Fibroblast of lung (primary cell): ENCODE measurements around the gene SMG6. TPM values are rescaled to one million over a fixed set of nuclear protein-coding genes. Genes with fewer than 3 reads are reported as not detected.

ENCODE experiments used
- DNase-seq, 2 donors: peaks; one replicate each; pipeline versions ENCODE4 v3.0.0 to v3.0.0-alpha.2; 2010; ENCODE audit warnings: low read depth in 2 of 2
- H2AFZ ChIP-seq: 2 replicates; pipeline ENCODE4 v1.5.1; 2012; ENCODE audit warnings: low read length, control low read depth, inconsistent platforms
- H3K27ac ChIP-seq: 2 replicates; pipeline ENCODE4 v1.5.1; 2011; ENCODE audit warnings: low read length, control low read depth; ENCODE audit not compliant: insufficient read depth
- H3K27me3 ChIP-seq: 2 replicates; pipeline ENCODE4 v1.5.1; 2011; ENCODE audit warnings: mild to moderate bottlenecking, low read length; ENCODE audit not compliant: control insufficient read depth, insufficient read depth
- H3K36me3 ChIP-seq: 2 replicates; pipeline ENCODE4 v1.5.1; 2011; ENCODE audit warnings: low read length; ENCODE audit not compliant: control insufficient read depth, insufficient read depth
- H3K4me1 ChIP-seq: 2 replicates; pipeline ENCODE4 v1.5.1; 2011; ENCODE audit warnings: low read length; ENCODE audit not compliant: control insufficient read depth, insufficient read depth; ENCODE audit errors: extremely low read depth
- H3K4me2 ChIP-seq: 2 replicates; pipeline ENCODE4 v1.5.1; 2011; ENCODE audit warnings: low read length, control low read depth; ENCODE audit not compliant: insufficient read depth; ENCODE audit errors: extremely low read depth
- H3K4me3 ChIP-seq, 4 experiments: fragments of 200-600 bp in 1 of 4; sonication (generic) in 1 of 4; replicated peaks in 1 of 4; 2 replicates each; pipeline ENCODE4 v1.5.1; 2011 to 2016; ENCODE audit warnings: low read length in 4 of 4, low read depth in 3 of 4, mild to moderate bottlenecking in 3 of 4, control low read depth in 2 of 4, inconsistent platforms in 1 of 4, mixed read lengths in 1 of 4; ENCODE audit not compliant: insufficient read depth in 1 of 4; ENCODE audit errors: control extremely low read depth in 1 of 4
- H3K79me2 ChIP-seq: 2 replicates; pipeline ENCODE4 v1.5.1; 2012; ENCODE audit warnings: mild to moderate bottlenecking, low read length, inconsistent platforms; ENCODE audit not compliant: control insufficient read depth, insufficient read depth
- H3K9ac ChIP-seq: 2 replicates; pipeline ENCODE4 v1.5.1; 2011; ENCODE audit warnings: mild to moderate bottlenecking, low read length, control low read depth; ENCODE audit not compliant: insufficient read depth
- H3K9me3 ChIP-seq: 2 replicates; pipeline ENCODE4 v1.5.1; 2012; ENCODE audit warnings: low read depth, low read length; ENCODE audit not compliant: control insufficient read depth, insufficient read depth
- H4K20me1 ChIP-seq: 2 replicates; pipeline ENCODE4 v1.5.1; 2011; ENCODE audit warnings: low read length; ENCODE audit not compliant: control insufficient read depth, insufficient read depth; ENCODE audit errors: extremely low read depth
- CTCF ChIP-seq, 2 donors: IDR thresholded peaks in 1 of 2; conservative IDR thresholded peaks in 1 of 2; 1 replicate in 1 of 2; 2 replicates in 1 of 2; pipeline ENCODE4 v1.5.1; 2011 to 2012; ENCODE audit warnings: low read length in 2 of 2, control low read depth in 1 of 2, inconsistent platforms in 1 of 2, low read depth in 1 of 2, mild to moderate bottlenecking in 1 of 2
- EZH2 ChIP-seq: IDR thresholded peaks from 2 replicates; pipeline ENCODE4 v1.5.1; 2012; ENCODE audit warnings: low read length, control low read depth, mild to moderate bottlenecking; ENCODE audit errors: missing control alignments
- polyA plus RNA-seq, 2 donors: library from polyadenylated mRNA; depleted of rRNA in 1 of 2; stranded (reverse) in 1 of 2; unstranded in 1 of 2; fragments of >200 nt; gene quantifications; 2 replicates each; pipeline ENCODE4 v1.2.1, GENCODE V29; 2011 to 2012; ENCODE audit warnings: missing spikeins in 1 of 2
- total RNA-seq: library from RNA; depleted of rRNA; stranded (reverse); fragments of >200 nt; gene quantifications from 2 replicates; pipeline ENCODE4 v1.2.1, GENCODE V29; 2014

The SMG6 gene
- total and polyA plus RNA-seq, 2 donors (not counting 1 experiment from before 2014, with no cell fraction given) = 14.7 to 29.9 TPM

GRCh38 chr17:2082003-2082781 is 221.4 kb downstream of the SMG6 start:
- TF ChIP-seq CTCF (conservative IDR thresholded peaks at IDR 0.05 in 1 of 2, IDR thresholded peaks at IDR 0.05 in 1 of 2; ENCODE audit: low read depth in 1 of 2, low read length in 2 of 2) (no peak), EZH2 (no peak)
- Histone ChIP-seq H4K20me1 (no peaks in the 10 kb centered on the region), H3K79me2 (no peaks in the 10 kb centered on the region), H3K4me3 (no peak overlapping the region), H3K36me3 (peaks cover 4% of the 10 kb centered on the region), H3K4me1 (peaks cover 41% of the 10 kb centered on the region), H3K27me3 (no peaks in the 10 kb centered on the region), H3K9me3 (no peaks in the 10 kb centered on the region), H3K27ac (peak overlapping the region; percentile 9), H3K4me2 (no peak overlapping the region), H3K9ac (no peak overlapping the region), H2AFZ (no peak overlapping the region)
- DNase-seq = no peak

- Histone ChIP-seq H3K9ac (no peak overlapping the region), H3K4me3 (no peak overlapping the region), H3K9me3 (no peaks in the 10 kb centered on the region), H4K20me1 (no peaks in the 10 kb centered on the region), H3K27me3 (no peaks in the 10 kb centered on the region), H3K36me3 (peaks cover 7% of the 10 kb centered on the region), H3K4me2 (no peak overlapping the region), H3K4me1 (peaks cover 46% of the 10 kb centered on the region), H2AFZ (no peak overlapping the region), H3K27ac (peak overlapping the region; percentile 3), H3K79me2 (no peaks in the 10 kb centered on the region)
- TF ChIP-seq EZH2 (no peak), CTCF (conservative IDR thresholded peaks at IDR 0.05 in 1 of 2, IDR thresholded peaks at IDR 0.05 in 1 of 2; ENCODE audit: low read depth in 1 of 2, low read length in 2 of 2) (no peak)
- peak in 1 of 2 donors; percentile 85 for DNase-seq
Measured at GRCh38 chr17:2081564-2081963, 222.0 kb downstream of the SMG6 start.

GRCh38 chr17:2077040-2077439 is 226.5 kb downstream of the SMG6 start:
- no peaks in the 10 kb centered on the region for H3K79me2 ChIP-seq
- H3K27me3 ChIP-seq = no peaks in the 10 kb centered on the region
- H3K4me2 ChIP-seq = peak overlapping the region; percentile 57
- no peak overlapping the region for H3K9ac ChIP-seq
- no peak overlapping the region for H3K4me3 ChIP-seq
- H4K20me1 ChIP-seq = no peaks in the 10 kb centered on the region
- peak overlapping the region; percentile 64 for H3K27ac ChIP-seq
- no peaks in the 10 kb centered on the region for H3K9me3 ChIP-seq
- peaks cover 33% of the 10 kb centered on the region for H3K4me1 ChIP-seq
- TF ChIP-seq EZH2 (no peak), CTCF (conservative IDR thresholded peaks at IDR 0.05 in 1 of 2, IDR thresholded peaks at IDR 0.05 in 1 of 2; ENCODE audit: low read depth in 1 of 2, low read length in 2 of 2) (no peak)
- no peak overlapping the region for H2AFZ ChIP-seq
- peaks cover 7% of the 10 kb centered on the region for H3K36me3 ChIP-seq
- no peak for DNase-seq
